Measurements from ENCODE around the gene DLK1.

- no peak for TF ChIP-seq CTCF (IDR thresholded peaks at IDR 0.05)
- TF ChIP-seq POLR2A (IDR thresholded peaks at IDR 0.05): no peak
Measured at GRCh38 chr14:100693877-100694578, 32.7 kb upstream of the DLK1 start.

Measured in lower leg skin (tissue), 3 donors.